Keratinocyte (primary cell): ENCODE measurements around the gene KCNJ3. TPM values are rescaled to one million over a fixed set of nuclear protein-coding genes. Genes with fewer than 3 reads are reported as not detected.

ENCODE experiments used
- DNase-seq: peaks from one replicate; pipeline ENCODE4 v3.0.0-alpha.2; 2011; ENCODE audit warnings: low read depth, missing footprints, low spot score
- FAIRE-seq: peaks from 2 replicates; lab custom pipeline; 2011; peaks lifted over from hg19 to GRCh38; lab: Jason Lieb, UNC
- H2AFZ ChIP-seq: 2 replicates; pipeline ENCODE4 v1.6.0; 2012; ENCODE audit warnings: low read length, control low read depth, inconsistent platforms; ENCODE audit not compliant: control insufficient read depth
- H3K27ac ChIP-seq: 2 replicates; pipeline ENCODE4 v1.5.1; 2011; ENCODE audit warnings: low read length; ENCODE audit not compliant: control insufficient read depth, insufficient read depth
- H3K27me3 ChIP-seq: 3 replicates; pipeline ENCODE4 v1.6.0; 2011; ENCODE audit warnings: low read length; ENCODE audit not compliant: control insufficient read depth, insufficient read depth; ENCODE audit errors: extremely low read depth
- H3K36me3 ChIP-seq, 2 experiments: 2 replicates in 1 of 2; 3 replicates in 1 of 2; pipeline ENCODE4 v1.5.1; 2011; ENCODE audit warnings: low read length in 2 of 2, mild to moderate bottlenecking in 1 of 2; ENCODE audit not compliant: control insufficient read depth in 2 of 2, insufficient read depth in 2 of 2; ENCODE audit errors: extremely low read depth in 1 of 2
- H3K4me1 ChIP-seq: 3 replicates; pipeline ENCODE4 v1.5.1; 2011; ENCODE audit warnings: low read length; ENCODE audit not compliant: control insufficient read depth, insufficient read depth; ENCODE audit errors: extremely low read depth
- H3K4me2 ChIP-seq: 3 replicates; pipeline ENCODE4 v1.6.0; 2011; ENCODE audit warnings: low read depth, low read length; ENCODE audit not compliant: control insufficient read depth, insufficient read depth; ENCODE audit errors: extremely low read depth
- H3K4me3 ChIP-seq, 3 experiments: fragments of 200-600 bp in 1 of 3; sonication (generic) in 1 of 3; 2 replicates in 2 of 3; 3 replicates in 1 of 3; pipeline ENCODE4 v1.5.1; 2011 to 2016; ENCODE audit warnings: low read length in 3 of 3, mild to moderate bottlenecking in 3 of 3, control low read depth in 2 of 3, inconsistent platforms in 1 of 3, low read depth in 1 of 3, mixed read lengths in 1 of 3, mixed run types in 1 of 3, moderate library complexity in 1 of 3; ENCODE audit not compliant: control insufficient read depth in 2 of 3, insufficient read depth in 2 of 3; ENCODE audit errors: extremely low read depth in 1 of 3
- H3K79me2 ChIP-seq: 2 replicates; pipeline ENCODE4 v1.6.0; 2012; ENCODE audit warnings: low read length; ENCODE audit not compliant: control insufficient read depth, insufficient read depth
- H3K9ac ChIP-seq: 3 replicates; pipeline ENCODE4 v1.6.0; 2011; ENCODE audit warnings: low read length; ENCODE audit not compliant: control insufficient read depth, insufficient read depth; ENCODE audit errors: extremely low read depth
- H3K9me1 ChIP-seq: 3 replicates; pipeline ENCODE4 v1.6.0; 2011; ENCODE audit warnings: low read length; ENCODE audit not compliant: control insufficient read depth, insufficient read depth; ENCODE audit errors: extremely low read depth
- H3K9me3 ChIP-seq: 2 replicates; pipeline ENCODE4 v1.5.1; 2012; ENCODE audit warnings: low read depth, low read length; ENCODE audit not compliant: control insufficient read depth
- H4K20me1 ChIP-seq: 3 replicates; pipeline ENCODE4 v1.6.0; 2011; ENCODE audit warnings: low read length; ENCODE audit not compliant: control insufficient read depth, insufficient read depth; ENCODE audit errors: extremely low read depth
- EZH2 ChIP-seq: IDR thresholded peaks from one replicate; pipeline ENCODE4 v1.6.1; 2012; ENCODE audit warnings: inconsistent platforms, mild to moderate bottlenecking, low read length, moderate library complexity
- dilution Hi-C: fragments of 300-500 bp; cut with MboI; formaldehyde crosslinking; loops from one replicate; pipeline ENCODE4 v1.7.0; 2020; ENCODE audit warnings: low sequenced_read_pairs; ENCODE audit not compliant: extremely low pct_ligation_motif_present
- polyA plus RNA-seq, 5 experiments: library from polyadenylated mRNA; depleted of rRNA in 3 of 5; stranded (reverse) in 3 of 5; stranded (forward) in 1 of 5; unstranded in 1 of 5; fragments of >200 nt; gene quantifications; 1 replicate in 1 of 5; 2 replicates in 3 of 5; 3 replicates in 1 of 5; pipeline versions ENCODE4 v1.2.1 to v1.2.3, GENCODE V29; 2011 to 2012; ENCODE audit warnings: missing spikeins in 2 of 5, low read depth in 1 of 5, low replicate concordance in 1 of 5
- TF ChIP-seq, protein P1 (sequence below), 3 experiments: IDR thresholded peaks in 1 of 3; conservative IDR thresholded peaks in 1 of 3; optimal IDR thresholded peaks in 1 of 3; 2 replicates in 2 of 3; 3 replicates in 1 of 3; pipeline versions ENCODE3 to v1.5.1; 2011; ENCODE audit warnings: low read length in 3 of 3, mild to moderate bottlenecking in 3 of 3, moderate library complexity in 2 of 3, control low read depth in 1 of 3, inconsistent platforms in 1 of 3; ENCODE audit not compliant: insufficient read depth in 2 of 3; ENCODE audit errors: extremely low read depth in 1 of 3

Gene KCNJ3
- polyA plus RNA-seq, 1 donor (not counting 4 experiments of a cell fraction or from before 2014, with no cell fraction given) = not detected

DNA sequence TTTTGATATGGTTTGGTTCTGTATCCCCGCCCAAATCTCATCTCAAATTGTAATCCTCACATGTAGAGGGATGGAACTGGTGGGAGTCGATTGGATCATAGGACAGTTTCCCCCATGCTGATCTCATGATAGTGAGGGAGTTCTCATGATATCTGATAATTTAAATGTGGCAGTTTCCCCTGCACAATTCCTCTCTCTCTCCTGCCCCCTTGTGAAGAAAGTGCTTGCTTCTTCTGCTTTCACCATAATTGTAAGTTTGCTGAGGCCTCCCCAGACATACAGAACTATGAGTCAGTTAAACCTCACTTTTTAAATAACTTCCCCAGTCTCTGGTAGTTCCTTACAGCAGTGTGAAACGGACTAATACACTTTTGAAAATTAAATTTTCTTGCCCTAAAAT, 12.3 kb upstream of the KCNJ3 start:
- H3K4me2 ChIP-seq = no peak overlapping the region
- H3K36me3 ChIP-seq = no peaks in the 10 kb centered on the region
- H2AFZ ChIP-seq = no peak overlapping the region
- H4K20me1 ChIP-seq = no peaks in the 10 kb centered on the region
- FAIRE-seq (no peak), DNase-seq (no peak)
- no peaks in the 10 kb centered on the region for H3K27me3 ChIP-seq
- no peak overlapping the region for H3K27ac ChIP-seq
- no peak overlapping the region for H3K4me3 ChIP-seq
- H3K9me3 ChIP-seq = no peaks in the 10 kb centered on the region
- dilution Hi-C loops = no loop called here
- H3K4me1 ChIP-seq = no peaks in the 10 kb centered on the region
- H3K9ac ChIP-seq = no peak overlapping the region
- H3K79me2 ChIP-seq = no peaks in the 10 kb centered on the region
- TF ChIP-seq, protein P1, sequence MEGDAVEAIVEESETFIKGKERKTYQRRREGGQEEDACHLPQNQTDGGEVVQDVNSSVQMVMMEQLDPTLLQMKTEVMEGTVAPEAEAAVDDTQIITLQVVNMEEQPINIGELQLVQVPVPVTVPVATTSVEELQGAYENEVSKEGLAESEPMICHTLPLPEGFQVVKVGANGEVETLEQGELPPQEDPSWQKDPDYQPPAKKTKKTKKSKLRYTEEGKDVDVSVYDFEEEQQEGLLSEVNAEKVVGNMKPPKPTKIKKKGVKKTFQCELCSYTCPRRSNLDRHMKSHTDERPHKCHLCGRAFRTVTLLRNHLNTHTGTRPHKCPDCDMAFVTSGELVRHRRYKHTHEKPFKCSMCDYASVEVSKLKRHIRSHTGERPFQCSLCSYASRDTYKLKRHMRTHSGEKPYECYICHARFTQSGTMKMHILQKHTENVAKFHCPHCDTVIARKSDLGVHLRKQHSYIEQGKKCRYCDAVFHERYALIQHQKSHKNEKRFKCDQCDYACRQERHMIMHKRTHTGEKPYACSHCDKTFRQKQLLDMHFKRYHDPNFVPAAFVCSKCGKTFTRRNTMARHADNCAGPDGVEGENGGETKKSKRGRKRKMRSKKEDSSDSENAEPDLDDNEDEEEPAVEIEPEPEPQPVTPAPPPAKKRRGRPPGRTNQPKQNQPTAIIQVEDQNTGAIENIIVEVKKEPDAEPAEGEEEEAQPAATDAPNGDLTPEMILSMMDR (optimal IDR thresholded peaks at IDR 0.05 in 1 of 3, IDR thresholded peaks at IDR 0.05 in 1 of 3, conservative IDR thresholded peaks at IDR 0.05 in 1 of 3; ENCODE audit: extremely low read depth in 1 of 3, insufficient read depth in 2 of 3, low read length in 3 of 3) = no peak
- no peak for TF ChIP-seq EZH2
- no peaks in the 10 kb centered on the region for H3K9me1 ChIP-seq

DNA sequence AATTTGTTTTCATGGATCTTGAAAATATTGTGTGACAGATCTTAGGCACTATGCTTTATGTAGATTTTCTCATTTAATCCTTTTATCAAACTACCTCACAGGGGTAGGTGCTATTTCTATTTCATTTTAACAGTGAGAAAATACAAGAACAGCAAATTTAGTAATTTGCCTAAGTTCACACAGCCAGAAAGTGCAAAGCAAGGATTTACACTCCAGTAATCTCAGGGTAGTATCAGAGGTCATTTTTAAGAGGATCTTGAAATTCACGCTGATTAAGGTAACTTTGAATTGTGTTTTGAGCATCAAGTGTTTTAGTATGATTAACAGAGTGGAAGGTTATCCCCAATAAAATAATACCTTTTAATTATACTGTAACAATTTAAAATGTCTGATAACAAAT, 10.1 kb upstream of the KCNJ3 start:
- FAIRE-seq = no peak

More for the DNA sequence above, 10.1 kb upstream of the KCNJ3 start:
- Histone ChIP-seq H3K27me3 (no peaks in the 10 kb centered on the region), H3K9ac (no peak overlapping the region), H3K27ac (no peak overlapping the region), H3K36me3 (no peaks in the 10 kb centered on the region), H3K9me1 (no peaks in the 10 kb centered on the region), H3K4me1 (no peaks in the 10 kb centered on the region), H2AFZ (no peak overlapping the region), H3K4me2 (no peak overlapping the region), H3K9me3 (no peaks in the 10 kb centered on the region), H3K4me3 (no peak overlapping the region), H4K20me1 (no peaks in the 10 kb centered on the region), H3K79me2 (no peaks in the 10 kb centered on the region)
- TF ChIP-seq, protein P1 (optimal IDR thresholded peaks at IDR 0.05 in 1 of 3, IDR thresholded peaks at IDR 0.05 in 1 of 3, conservative IDR thresholded peaks at IDR 0.05 in 1 of 3; ENCODE audit: extremely low read depth in 1 of 3, insufficient read depth in 2 of 3, low read length in 3 of 3) = no peak
- TF ChIP-seq EZH2 = no peak
- no peak for DNase-seq
- dilution Hi-C loops = no loop called here
